ENCODE results near the gene AUTS2.

AUTS2 gene

GRCh38 chr7:70487428-70487827 lies 889.2 kb downstream of the AUTS2 start:
- Histone ChIP-seq H3K9ac (ENCODE audit: low read depth, low read length) (no peak overlapping the region), H3K4me3 (ENCODE audit: low read length) (no peak overlapping the region), H3K4me1 (ENCODE audit: insufficient read depth, low read length) (no peaks in the 10 kb centered on the region), H3K27ac (ENCODE audit: low read depth, low read length) (no peak overlapping the region), H3K36me3 (ENCODE audit: insufficient read depth, low read length) (no peaks in the 10 kb centered on the region), H3K9me3 (ENCODE audit: insufficient read depth, low read depth, low read length) (no peaks in the 10 kb centered on the region), H3K27me3 (ENCODE audit: insufficient read depth, low read length) (no peaks in the 10 kb centered on the region)
- WGBS: 90% methylated on average over 10 of the region's 10 CpGs

DNA sequence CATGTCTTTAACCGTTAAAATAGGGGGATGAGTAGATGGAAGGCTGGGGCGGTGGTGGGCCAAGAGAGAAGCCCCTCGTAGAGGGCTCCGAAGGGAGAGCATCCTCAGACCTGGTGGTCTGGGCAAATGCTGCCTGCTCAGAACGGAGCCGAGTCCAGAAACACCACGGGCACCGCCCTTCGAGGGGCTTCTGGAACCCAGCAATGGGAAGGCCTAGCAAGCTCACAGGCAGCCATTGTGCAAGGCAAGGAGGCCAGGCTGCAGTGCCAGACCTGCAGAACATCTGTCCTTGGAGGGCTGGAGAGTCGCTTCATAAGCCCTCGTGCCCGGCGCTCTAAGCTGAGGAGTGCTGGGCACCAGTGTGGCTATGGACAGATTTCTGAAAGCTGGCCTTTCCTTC lies 889.6 kb downstream of the AUTS2 start:
- H3K4me3 ChIP-seq (ENCODE audit: low read length): no peak overlapping the region
- no peaks in the 10 kb centered on the region for H3K27me3 ChIP-seq (ENCODE audit: insufficient read depth, low read length)
- no peak overlapping the region for H3K9ac ChIP-seq (ENCODE audit: low read depth, low read length)
- H3K9me3 ChIP-seq (ENCODE audit: insufficient read depth, low read depth, low read length): no peaks in the 10 kb centered on the region
- 97% methylated on average over 13 of the region's 13 CpGs for WGBS
- H3K4me1 ChIP-seq (ENCODE audit: insufficient read depth, low read length): no peaks in the 10 kb centered on the region
- no peaks in the 10 kb centered on the region for H3K36me3 ChIP-seq (ENCODE audit: insufficient read depth, low read length)
- H3K27ac ChIP-seq (ENCODE audit: low read depth, low read length): no peak overlapping the region

GRCh38 chr7:70489813-70490212 lies 891.5 kb downstream of the AUTS2 start:
- WGBS: no CpG with 5 or more reads among the region's 1 CpG
- Histone ChIP-seq H3K27ac (ENCODE audit: low read depth, low read length) (no peak overlapping the region), H3K9me3 (ENCODE audit: insufficient read depth, low read depth, low read length) (no peaks in the 10 kb centered on the region), H3K27me3 (ENCODE audit: insufficient read depth, low read length) (no peaks in the 10 kb centered on the region), H3K4me1 (ENCODE audit: insufficient read depth, low read length) (no peaks in the 10 kb centered on the region), H3K36me3 (ENCODE audit: insufficient read depth, low read length) (no peaks in the 10 kb centered on the region), H3K9ac (ENCODE audit: low read depth, low read length) (no peak overlapping the region), H3K4me3 (ENCODE audit: low read length) (no peak overlapping the region)

GRCh38 chr7:70492625-70493024 lies 894.4 kb downstream of the AUTS2 start:
- 85% methylated on average over 6 of the region's 7 CpGs for WGBS
- Histone ChIP-seq H3K27me3 (ENCODE audit: insufficient read depth, low read length) (no peaks in the 10 kb centered on the region), H3K4me1 (ENCODE audit: insufficient read depth, low read length) (no peaks in the 10 kb centered on the region)

GRCh38 chr7:70494225-70495032 lies 896.2 kb downstream of the AUTS2 start:
- Histone ChIP-seq H3K27me3 (ENCODE audit: insufficient read depth, low read length) (no peaks in the 10 kb centered on the region), H3K9me3 (ENCODE audit: insufficient read depth, low read depth, low read length) (no peaks in the 10 kb centered on the region), H3K4me1 (ENCODE audit: insufficient read depth, low read length) (no peaks in the 10 kb centered on the region), H3K27ac (ENCODE audit: low read depth, low read length) (no peak overlapping the region), H3K9ac (ENCODE audit: low read depth, low read length) (no peak overlapping the region), H3K36me3 (ENCODE audit: insufficient read depth, low read length) (no peaks in the 10 kb centered on the region), H3K4me3 (ENCODE audit: low read length) (no peak overlapping the region)
- WGBS: 76% methylated on average over 6 of the region's 6 CpGs

More at GRCh38 chr7:70492625-70493024, 894.4 kb downstream of the AUTS2 start:
- H3K27ac ChIP-seq (ENCODE audit: low read depth, low read length): no peak overlapping the region
- no peaks in the 10 kb centered on the region for H3K9me3 ChIP-seq (ENCODE audit: insufficient read depth, low read depth, low read length)
- H3K9ac ChIP-seq (ENCODE audit: low read depth, low read length): no peak overlapping the region
- no peak overlapping the region for H3K4me3 ChIP-seq (ENCODE audit: low read length)
- no peaks in the 10 kb centered on the region for H3K36me3 ChIP-seq (ENCODE audit: insufficient read depth, low read length)

DNA sequence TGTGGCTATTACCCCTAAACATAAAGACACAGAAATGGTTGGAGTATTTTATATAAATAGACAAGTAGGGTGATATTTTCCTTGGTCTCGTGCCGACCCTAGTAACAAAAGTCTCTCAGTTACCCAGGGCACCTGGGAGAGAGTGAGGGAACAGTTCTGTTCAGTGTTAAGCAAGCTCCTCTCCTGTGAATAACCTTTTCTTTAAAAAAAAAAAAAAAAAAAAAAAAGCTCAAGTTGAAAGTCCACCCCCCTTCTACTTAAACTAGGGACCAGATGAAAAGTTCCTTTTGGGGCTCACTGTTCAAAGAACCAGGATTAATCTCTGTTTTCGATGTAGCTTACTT lies 896.7 kb downstream of the AUTS2 start:
- Histone ChIP-seq H3K27ac (ENCODE audit: low read depth, low read length) (no peak overlapping the region), H3K9ac (ENCODE audit: low read depth, low read length) (no peak overlapping the region), H3K27me3 (ENCODE audit: insufficient read depth, low read length) (no peaks in the 10 kb centered on the region), H3K4me1 (ENCODE audit: insufficient read depth, low read length) (no peaks in the 10 kb centered on the region), H3K4me3 (ENCODE audit: low read length) (no peak overlapping the region), H3K9me3 (ENCODE audit: insufficient read depth, low read depth, low read length) (no peaks in the 10 kb centered on the region), H3K36me3 (ENCODE audit: insufficient read depth, low read length) (no peaks in the 10 kb centered on the region)
- WGBS: over 99% methylated on average over 3 of the region's 3 CpGs

DNA sequence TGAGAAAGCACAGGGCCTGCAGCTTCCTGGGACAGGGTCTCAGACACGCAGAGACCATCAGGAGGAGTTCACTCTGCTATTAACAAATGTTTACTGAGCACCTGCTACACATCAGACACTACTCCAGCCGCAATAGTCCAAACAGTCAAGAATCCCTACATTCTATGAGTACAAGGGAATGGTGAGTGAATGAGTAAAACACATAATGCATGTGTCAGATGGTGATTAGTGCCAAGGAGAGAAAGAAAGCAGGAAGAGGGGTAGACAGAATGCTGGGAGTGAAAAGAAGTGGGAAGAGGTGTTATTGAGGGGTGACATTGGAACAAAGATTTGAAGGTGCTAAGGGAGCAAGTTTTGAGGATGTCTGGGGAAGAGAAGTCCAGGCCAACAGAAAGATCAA lies 899.5 kb downstream of the AUTS2 start:
- Histone ChIP-seq H3K27me3 (ENCODE audit: insufficient read depth, low read length) (no peaks in the 10 kb centered on the region), H3K4me1 (ENCODE audit: insufficient read depth, low read length) (no peaks in the 10 kb centered on the region), H3K27ac (ENCODE audit: low read depth, low read length) (no peak overlapping the region), H3K36me3 (ENCODE audit: insufficient read depth, low read length) (no peaks in the 10 kb centered on the region), H3K9me3 (ENCODE audit: insufficient read depth, low read depth, low read length) (no peaks in the 10 kb centered on the region), H3K4me3 (ENCODE audit: low read length) (no peak overlapping the region), H3K9ac (ENCODE audit: low read depth, low read length) (no peak overlapping the region)
- 82% methylated on average over 1 of the region's 2 CpGs for WGBS

DNA sequence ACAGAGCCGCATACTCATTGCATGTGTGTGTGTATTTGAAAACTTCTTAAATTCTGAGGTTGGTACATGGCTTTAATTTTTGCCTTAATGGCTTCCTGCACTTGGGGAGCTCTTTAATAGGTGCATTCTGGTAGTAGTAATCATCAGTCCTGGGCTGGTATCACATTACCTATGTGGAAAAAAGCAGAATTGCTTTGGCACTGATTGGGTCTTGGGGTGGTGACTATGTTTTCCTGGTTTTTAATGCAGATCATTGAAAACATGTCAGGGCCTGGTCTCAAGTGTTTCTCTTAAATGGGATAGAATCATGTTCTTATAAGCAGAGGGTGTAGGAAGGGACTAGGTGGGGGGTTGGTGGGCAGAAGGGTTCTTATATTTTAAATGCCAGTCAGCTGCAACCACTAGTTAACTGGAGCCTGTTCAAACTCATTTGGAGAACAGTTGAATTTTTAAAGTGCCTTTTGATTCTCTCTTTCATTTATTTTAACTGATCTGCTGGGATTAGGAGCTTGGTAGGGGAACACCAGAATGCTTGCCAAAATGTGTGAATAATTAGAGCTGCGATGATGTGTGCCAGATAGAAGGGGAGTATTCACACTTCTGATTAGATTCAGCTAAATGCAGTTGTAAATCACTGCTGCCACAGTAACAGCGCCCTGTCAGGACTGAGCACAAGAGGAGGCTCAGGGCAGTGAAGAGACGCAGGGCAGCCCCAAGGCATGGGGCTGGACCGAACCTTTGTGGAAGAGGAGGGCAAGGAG lies 900.1 kb downstream of the AUTS2 start:
- no peak overlapping the region for H3K9ac ChIP-seq (ENCODE audit: low read depth, low read length)
- no peaks in the 10 kb centered on the region for H3K27me3 ChIP-seq (ENCODE audit: insufficient read depth, low read length)
- H3K36me3 ChIP-seq (ENCODE audit: insufficient read depth, low read length): no peaks in the 10 kb centered on the region
- WGBS: 96% methylated on average over 5 of the region's 5 CpGs
- H3K27ac ChIP-seq (ENCODE audit: low read depth, low read length): no peak overlapping the region
- no peaks in the 10 kb centered on the region for H3K9me3 ChIP-seq (ENCODE audit: insufficient read depth, low read depth, low read length)
- H3K4me1 ChIP-seq (ENCODE audit: insufficient read depth, low read length): no peaks in the 10 kb centered on the region
- H3K4me3 ChIP-seq (ENCODE audit: low read length): no peak overlapping the region

DNA sequence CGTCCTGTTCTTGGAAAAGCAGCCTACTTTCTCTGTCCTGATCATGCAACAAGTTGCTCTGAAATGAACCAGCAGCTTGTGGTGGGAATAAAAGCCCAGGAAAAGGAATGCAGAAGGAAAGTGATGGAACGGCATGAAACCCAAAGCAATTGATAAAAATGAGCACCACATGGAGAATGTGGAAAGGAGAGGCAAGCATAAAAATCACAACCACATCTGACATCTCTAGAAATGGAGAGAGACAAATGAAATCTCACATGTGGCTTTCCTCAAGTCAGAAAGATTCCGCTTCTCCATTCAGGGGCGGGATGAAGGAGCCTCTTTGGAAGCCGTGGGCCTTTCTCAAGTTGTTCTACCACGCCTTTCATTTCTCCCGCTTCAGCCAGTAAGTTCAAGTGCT lies 902.0 kb downstream of the AUTS2 start:
- H3K9ac ChIP-seq (ENCODE audit: low read depth, low read length): no peak overlapping the region
- no peak overlapping the region for H3K4me3 ChIP-seq (ENCODE audit: low read length)
- H3K36me3 ChIP-seq (ENCODE audit: insufficient read depth, low read length): no peaks in the 10 kb centered on the region
- H3K9me3 ChIP-seq (ENCODE audit: insufficient read depth, low read depth, low read length): no peaks in the 10 kb centered on the region
- no peaks in the 10 kb centered on the region for H3K27me3 ChIP-seq (ENCODE audit: insufficient read depth, low read length)
- no peak overlapping the region for H3K27ac ChIP-seq (ENCODE audit: low read depth, low read length)
- H3K4me1 ChIP-seq (ENCODE audit: insufficient read depth, low read length): no peaks in the 10 kb centered on the region
- WGBS: 93% methylated on average over 7 of the region's 7 CpGs

GRCh38 chr7:70502117-70502863 lies 904.0 kb downstream of the AUTS2 start:
- Histone ChIP-seq H3K36me3 (ENCODE audit: insufficient read depth, low read length) (no peaks in the 10 kb centered on the region), H3K4me1 (ENCODE audit: insufficient read depth, low read length) (no peaks in the 10 kb centered on the region), H3K9me3 (ENCODE audit: insufficient read depth, low read depth, low read length) (no peaks in the 10 kb centered on the region), H3K9ac (ENCODE audit: low read depth, low read length) (no peak overlapping the region), H3K27me3 (ENCODE audit: insufficient read depth, low read length) (no peaks in the 10 kb centered on the region), H3K4me3 (ENCODE audit: low read length) (no peak overlapping the region), H3K27ac (ENCODE audit: low read depth, low read length) (no peak overlapping the region)
- 96% methylated on average over 8 of the region's 8 CpGs for WGBS

- no peaks in the 10 kb centered on the region for H3K9me3 ChIP-seq (ENCODE audit: insufficient read depth, low read depth, low read length)
- no peaks in the 10 kb centered on the region for H3K4me1 ChIP-seq (ENCODE audit: insufficient read depth, low read length)
- no peak overlapping the region for H3K4me3 ChIP-seq (ENCODE audit: low read length)
- no peaks in the 10 kb centered on the region for H3K36me3 ChIP-seq (ENCODE audit: insufficient read depth, low read length)
- 91% methylated on average over 6 of the region's 6 CpGs for WGBS
- H3K9ac ChIP-seq (ENCODE audit: low read depth, low read length): no peak overlapping the region
- no peak overlapping the region for H3K27ac ChIP-seq (ENCODE audit: low read depth, low read length)
- H3K27me3 ChIP-seq (ENCODE audit: insufficient read depth, low read length): no peaks in the 10 kb centered on the region
Measured at GRCh38 chr7:70504254-70504653, 906.0 kb downstream of the AUTS2 start.
